GM21619 (cell line): ENCODE results near the gene TECTB.

Source experiments
- ATAC-seq: cut with Tn5 transposase; IDR thresholded peaks from one replicate; pipeline ENCODE4 v1.9.1; 2021; ENCODE audit not compliant: unreplicated experiment

TECTB gene

DNA sequence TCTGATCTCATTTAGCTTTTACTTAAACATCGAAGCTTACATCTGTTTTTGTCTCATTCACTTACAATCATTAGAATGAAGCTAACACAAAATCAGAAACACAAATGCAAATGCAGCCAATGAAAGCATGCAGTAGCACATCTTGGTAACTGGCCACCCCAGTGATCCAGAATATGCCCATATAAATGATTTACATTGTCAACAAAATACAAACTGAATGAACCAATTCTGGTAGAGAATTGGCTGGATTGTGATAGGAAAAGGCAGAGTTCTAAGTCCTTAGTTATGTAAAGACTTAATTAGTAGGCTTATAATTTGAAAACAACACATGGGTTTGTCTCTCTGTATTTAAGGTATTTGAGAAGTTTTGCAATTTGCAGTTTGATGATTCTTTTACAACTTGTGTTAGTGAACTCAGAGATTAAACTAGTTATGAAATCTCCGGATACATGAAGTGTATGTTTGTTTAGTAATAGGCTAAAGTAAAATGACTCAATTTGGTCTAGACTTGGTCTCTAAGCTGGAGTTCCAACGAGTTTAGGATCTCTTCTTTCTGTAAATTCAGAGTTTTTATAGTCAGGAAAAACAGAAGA is 21.2 kb downstream of the TECTB start:
- ATAC-seq: no peak

DNA sequence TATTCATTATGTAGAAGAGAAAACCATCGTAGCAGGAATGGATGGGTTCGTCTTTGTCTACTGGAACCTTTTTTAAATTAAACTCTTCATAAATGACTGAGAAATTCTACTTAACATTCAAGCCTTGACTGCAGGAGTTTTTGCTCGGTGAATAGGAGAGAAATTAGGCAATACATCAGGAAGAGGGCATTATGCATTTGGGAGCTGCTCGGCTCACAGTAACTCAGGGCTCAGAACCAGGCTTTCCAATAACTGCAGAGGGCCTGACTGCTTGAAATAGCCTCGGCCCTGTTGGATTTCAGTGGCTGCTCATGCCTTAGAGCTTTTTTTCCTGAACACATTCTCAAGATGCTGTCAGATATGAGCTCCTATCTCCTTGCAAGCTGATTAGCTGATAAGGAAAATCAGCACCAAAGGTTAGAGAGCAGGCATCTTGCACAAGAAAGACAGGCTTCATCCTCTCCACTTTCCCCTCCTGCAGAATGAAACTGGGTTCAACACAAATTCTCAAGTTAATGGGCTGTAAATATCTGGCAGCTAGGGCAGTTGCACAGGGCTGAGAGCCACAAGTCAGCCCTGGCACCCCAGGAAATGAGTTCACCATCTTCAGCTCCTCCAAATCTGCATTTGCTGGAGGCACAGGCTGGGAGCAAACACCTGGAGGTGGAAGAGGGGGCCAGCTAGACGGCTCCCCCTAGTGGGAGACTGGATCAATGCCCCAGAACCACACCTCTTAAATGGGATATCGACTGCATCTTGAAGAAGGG is 24.3 kb downstream of the TECTB start:
- ATAC-seq: peak; percentile 69

DNA sequence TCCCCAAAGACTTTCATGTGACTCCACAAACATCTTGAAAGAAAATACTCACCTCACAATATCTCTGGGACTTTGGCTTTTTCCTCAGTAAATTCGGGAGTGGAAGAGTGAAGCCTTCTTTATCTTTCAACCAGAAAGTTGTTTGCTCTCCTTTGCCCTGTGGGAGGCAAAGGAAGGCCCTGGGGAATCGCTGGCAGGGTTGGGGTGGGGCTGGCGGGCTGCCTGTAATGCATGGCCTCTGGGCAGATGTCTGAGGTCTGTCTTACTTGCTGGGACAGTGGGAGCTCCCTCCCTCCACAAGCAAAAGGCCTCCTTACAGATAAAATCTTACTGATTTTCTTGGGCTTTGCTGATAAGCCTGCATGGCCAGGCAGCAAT is 24.9 kb downstream of the TECTB start:
- ATAC-seq: no peak

DNA sequence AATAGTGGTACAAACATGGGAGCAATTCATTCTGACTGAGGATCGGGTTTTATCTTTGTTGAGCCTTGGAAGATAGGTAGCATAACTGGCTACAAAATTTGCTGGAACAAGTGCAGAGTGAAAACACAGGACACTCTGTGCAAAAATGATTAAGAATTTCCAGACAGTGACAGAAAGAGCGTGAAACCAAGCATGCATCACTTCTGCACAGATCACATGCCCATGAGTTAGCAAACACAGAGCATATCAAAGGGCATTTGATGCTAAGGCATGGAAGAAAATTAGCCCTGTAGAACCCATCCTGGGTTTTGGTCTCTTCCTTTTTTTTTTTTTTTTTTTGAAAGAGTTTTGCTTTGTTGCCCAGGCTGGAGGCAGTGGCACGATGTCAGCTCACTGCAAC is 28.3 kb downstream of the TECTB start:
- no peak for ATAC-seq

DNA sequence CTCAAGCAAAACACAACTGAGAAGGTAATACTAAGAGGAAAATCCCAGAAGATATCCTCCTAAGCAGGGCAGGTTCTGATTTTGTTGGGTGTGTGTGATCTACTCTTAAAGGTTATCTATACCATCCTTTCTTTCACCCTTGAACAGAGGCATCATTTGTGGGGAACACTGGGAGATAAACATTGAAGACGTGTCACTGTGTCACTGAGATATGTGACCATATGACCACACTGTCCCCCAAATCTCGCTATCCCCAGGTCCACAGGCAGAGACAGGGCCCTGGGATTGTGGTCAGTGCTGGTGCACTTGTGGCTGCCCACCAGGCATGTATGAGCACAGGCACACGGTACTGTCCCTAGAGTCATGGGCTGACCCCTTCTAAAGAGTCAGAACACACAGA is 30.0 kb downstream of the TECTB start:
- no peak for ATAC-seq

DNA sequence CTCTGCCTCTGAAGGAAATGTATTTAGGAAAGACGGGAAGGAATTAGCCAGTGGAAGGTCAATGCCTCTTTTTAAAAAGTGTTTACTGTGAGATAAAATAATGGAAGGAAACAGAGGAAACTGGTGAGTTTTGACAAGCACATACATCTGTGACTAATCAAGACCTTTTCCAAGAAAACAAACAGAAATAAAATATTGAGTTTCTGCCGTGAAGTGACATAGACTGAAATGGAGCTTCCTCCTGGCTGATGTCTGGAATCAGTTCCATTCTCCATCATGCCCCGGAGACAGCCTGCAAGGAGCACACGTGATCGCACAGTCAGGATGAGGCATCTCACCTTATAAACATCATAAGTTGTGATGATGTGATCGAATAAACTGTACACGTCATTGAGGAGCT is 30.7 kb downstream of the TECTB start:
- ATAC-seq: no peak

DNA sequence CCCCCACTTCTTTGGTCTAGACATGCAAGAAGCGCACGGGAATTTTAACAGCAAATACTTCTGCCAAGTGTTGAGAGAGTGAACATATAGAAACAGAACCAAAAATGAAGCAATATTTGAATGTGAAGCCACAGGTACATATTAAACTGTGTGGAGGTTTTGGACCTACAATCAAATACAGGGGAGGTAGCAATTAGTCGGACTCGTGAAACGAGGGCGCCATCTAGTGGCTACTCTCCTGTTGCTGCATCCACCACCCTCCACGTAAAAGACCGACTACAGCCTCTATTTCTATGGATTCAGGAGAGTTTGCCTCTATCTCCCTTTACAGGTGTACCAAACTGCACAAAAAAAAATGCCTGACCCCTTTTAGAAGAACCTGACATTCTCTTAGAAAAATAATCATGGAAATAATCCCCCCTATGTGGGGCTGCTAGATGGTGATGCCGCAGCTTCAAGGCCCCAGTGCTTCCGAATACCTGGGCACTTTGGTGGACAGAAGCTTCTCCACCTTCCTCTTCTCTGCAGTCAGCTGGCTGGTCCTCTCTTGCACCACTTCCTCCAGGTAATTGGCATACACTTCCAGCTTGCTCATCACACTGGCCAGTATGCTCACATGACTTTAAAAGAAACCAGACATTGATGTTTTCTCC is 31.7 kb downstream of the TECTB start:
- peak; percentile 87 for ATAC-seq

DNA sequence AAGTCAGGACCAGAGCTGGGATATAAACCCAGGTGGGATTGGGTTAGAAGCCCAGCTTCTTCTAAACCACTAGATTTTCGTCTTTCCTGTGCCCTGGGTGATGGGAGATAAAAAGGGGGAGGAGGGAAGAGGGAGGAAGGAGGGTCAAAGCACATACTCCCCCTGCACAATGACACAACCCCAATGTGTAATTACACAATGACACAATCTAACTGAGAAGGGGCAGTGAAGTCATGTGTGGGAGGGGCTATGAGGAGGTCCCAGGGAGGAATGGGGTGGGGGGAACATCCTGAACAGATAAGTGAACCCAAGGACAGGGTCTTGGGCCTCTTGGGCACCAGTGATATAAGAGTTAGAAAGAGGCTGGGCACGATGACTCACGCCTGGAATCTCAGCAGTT is 44.5 kb downstream of the TECTB start:
- no peak for ATAC-seq

DNA sequence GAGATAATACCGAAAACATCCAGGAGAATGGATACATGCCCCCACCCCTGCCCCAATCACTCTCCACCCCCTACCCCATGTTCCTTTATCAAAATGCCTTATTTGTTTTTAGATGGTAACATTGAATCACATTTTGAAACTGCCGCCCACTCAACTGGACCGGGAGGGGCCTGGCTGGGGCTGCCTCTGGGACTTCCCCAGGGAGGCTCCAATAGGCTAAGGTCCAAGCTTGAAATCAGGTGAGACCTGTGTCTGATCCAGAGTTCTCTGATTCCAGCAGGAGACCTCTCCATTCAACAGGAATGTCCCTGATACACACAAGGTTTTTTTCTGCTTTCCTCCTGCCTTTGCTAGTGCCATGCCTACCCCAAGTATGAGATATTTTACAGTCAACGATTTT is 47.0 kb downstream of the TECTB start:
- ATAC-seq: no peak

DNA sequence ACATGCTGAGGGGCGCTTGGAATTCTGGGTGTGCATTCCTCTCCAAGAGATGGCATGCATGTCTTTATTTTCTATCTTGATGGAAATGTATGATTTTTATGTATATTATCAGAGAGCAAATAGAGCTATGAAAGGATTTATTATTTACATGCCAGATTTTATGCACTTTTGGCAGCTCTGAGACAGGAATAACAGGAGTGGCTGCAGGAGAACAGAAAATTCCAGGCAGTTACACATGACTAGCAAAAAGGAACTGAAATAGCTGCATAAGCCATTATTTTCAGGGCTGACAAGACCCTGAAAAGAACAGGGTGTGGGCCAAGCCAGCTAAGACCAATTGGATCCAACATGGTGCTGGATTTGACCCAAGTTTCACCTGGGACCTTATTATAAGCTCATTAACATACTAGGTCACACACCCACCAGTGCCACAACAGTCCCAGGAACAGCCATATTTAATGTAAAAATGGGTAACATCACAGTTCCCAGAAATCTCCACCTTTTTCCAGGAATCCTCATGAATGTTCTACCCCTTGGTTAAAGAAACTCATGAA is 47.5 kb downstream of the TECTB start:
- no peak for ATAC-seq

DNA sequence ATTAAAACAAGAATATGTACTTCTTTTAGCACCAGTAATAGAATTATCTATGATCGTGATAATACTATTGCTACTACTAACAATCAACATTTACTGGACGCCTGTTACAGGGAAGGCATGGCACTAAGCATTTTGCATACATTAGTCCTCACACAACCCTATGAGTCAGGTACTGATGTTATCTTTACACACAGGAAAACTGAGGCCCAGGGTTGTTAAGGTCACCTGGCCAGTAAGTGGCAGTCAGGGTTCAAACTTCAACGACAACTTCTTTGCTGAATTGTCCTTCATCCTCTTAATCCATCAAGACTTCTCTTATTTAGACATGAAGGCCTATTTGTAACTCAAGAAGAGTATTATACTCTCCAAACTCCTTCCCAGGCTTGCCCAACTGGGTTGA is 48.8 kb downstream of the TECTB start:
- ATAC-seq: no peak

DNA sequence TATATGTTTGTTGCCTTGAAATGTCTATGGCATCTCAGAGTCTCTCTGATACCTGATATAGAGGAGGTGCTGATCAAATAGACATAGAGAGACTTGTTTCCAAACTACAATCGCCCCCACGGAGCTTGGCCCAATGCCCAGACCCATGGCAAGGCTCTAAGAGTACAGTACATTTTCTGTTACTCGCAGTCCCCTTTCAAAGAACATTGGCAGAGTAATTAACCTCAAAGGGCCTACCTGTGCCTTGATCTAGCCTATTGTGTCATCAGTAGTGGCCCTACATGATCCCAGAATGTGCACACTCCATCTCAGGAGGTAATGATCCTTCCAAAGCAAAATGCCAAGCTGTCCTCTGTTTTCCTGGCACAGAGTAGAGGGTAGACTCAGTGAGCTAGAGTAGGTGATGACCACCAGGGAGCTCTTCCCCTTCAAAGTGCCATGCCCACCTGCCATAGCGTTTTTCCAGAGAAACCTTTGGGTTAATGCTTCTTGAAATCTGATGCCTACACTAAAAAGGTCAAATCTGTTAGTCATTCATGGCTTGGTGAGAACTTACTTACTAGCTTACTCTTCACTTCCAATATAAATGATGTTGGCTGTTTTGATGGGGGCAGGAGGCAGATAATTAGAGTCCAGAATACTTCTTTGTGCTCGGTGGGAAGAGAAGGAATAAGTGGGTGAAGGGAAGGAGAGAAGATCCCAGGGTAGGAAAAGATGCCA is 49.5 kb downstream of the TECTB start:
- no peak for ATAC-seq

DNA sequence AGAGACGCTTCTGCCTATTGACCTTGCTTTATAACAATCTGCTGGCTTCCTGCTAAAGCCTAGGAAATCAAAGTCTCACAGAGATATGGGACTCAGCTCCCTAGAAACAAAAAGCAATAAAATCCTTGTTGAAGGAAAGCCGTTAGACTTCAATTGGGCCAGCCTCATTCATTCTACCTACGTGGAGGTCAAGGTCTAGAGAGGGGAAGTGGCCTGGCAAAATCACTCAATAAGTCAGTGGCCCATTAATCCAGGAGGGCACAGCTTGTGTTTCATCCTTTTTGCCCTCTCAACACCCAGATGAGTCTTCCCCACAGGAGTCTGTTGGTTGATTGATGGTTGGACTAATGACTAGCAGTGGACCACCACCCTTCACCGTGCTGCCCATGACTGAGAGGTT is 50.3 kb downstream of the TECTB start:
- ATAC-seq: no peak

DNA sequence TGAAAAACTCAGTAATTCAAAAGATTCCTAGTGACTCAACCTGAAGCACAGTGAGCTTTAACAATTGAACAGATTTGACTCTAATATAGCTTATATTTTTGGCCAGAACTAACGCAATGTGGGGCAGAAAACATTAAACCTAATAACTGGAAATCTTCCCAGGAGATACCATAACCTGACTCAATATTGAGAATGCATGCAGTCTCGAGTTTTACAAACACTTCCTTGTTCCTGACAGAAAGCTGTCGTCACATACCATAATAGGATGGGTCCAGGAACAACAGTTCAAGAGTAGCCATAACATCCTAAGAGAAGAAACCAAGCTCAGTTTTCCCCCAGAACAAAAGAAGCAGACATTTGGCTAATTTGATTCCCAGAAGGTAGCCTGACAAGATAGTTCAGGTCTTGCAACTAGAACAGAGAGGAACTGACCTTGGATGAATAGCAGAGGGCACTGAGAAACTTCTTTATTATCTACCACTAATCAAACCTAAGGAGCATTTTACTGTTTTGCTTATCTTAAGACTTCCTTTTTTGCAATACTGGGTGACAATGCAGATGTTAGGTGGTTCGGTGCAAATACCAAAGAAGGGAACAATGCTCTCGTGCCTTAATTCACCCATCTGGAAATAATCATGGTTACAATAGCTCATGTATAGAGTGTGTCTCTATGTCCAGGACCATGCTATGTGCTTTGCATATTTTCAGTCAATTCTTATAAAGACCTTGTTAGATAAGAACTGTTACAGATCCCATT is 52.1 kb downstream of the TECTB start:
- ATAC-seq: no peak

DNA sequence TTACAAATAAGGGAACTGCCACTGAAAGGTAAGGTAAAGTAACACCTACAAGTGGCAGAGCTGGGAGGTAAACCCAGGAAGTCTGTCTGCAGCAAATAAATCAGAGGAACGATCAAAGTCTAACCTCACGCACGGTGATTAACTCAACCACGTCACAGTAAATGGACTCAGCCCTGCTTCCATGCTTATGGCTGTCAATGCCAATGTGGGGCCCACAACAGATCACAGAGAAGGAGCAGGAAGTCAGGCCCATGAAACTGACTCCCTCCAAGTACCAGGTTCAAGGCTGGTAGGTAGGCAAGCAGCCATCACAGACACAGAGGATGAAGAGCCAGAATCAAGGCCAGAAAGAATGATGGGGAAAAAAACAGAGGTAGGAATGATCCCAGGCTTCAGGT is 52.7 kb downstream of the TECTB start:
- no peak for ATAC-seq

DNA sequence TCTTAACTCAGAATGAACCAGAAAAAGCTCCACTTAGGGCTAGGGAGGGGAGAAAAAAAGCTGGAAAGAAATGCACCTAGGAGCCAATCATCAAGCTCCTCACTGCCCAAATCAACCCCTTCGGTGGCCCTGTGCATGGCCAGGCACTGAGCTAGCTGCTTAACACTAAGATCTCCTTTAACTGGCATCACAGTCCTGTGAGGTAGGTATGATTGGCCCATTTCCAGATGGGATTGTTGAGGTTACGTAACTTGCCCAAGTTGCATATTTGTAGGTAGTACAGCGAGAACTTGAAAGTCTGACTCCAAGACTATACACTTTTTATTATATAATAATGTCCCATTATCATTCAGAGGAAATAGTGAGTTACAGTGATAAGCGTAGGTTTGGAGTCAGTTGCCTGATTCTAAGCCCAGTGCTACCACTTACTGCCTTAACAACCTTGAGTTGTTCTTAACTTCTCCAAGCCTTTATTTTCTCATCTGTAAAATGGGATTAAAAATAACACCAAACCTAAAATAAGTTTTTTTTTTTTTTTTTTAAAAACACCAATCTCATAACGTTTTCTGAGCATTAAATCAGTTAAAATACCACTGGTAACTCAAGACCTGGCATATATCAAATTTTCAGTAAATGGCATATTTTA is 53.5 kb downstream of the TECTB start:
- no peak for ATAC-seq

DNA sequence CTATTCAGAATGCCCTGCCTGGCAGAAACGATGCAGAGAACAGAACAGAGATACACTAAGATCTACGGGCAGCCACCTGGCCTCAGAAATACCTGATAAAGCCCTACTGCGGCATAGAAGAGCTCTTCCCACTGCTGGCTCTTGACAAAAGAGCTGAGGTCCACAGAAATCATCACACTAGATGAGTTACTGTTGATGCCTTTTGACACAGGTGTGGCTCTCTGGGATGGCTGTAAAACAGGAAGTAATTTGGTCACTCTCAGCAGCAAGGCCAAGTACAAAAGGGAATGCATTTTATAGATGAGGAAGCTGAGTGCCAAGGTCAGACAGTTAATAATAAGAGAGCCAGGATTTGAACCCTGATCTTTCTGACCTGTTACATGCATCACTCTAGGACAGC is 55.8 kb downstream of the TECTB start:
- ATAC-seq: no peak

DNA sequence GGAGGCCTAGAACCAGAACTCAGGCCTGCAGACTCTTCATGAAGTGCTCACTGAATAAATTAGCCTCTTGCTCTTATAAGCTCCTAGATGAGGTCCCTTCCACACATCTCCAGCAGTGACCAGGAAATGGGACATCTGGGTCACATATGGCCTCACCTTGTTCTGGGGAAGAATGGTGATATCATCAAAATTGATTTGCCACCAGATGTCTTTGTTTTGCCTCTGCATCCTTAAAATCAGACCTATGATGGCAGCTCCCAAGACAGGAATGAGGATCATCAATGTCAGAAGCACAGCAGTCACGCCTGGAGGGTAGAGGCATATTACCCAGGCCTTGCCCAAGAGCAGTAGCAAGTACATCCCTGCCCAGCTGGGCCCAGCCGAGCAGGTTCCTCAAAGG is 57.4 kb downstream of the TECTB start:
- no peak for ATAC-seq

DNA sequence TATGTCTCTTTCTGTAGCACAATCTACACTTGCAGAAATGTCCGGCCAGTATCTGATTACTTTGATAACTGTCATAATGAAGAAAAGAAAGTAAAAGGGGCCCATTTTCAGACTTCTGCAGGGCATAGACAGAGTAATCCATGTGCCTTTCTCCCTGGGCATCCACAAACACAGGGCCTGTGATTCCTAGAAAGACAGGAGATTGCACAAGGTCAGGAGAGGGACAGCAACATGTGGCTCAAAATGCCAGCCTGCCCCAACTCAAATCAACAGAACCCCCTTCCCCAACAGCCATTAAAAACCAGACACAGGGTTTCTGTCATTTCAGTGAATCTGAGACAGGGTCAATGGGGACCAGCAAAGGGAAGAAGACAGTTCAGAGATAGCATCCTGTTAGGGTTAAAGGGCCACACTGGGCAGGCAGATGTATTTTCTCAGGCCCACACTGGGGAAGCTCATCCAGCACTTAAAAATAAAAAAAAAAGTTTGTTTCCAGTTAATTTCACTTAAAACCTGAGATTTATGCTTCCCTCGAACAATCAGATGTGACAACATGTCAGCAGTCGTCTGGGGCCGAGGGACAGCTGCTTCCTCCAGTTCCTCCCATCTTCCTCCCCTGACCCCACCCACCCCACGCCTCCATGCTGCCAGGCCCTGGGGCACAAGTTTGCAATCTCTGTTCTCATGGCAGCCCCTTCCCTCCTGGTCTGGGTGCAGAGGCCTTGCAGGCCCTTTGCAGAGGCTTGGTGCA is 60.0 kb downstream of the TECTB start:
- ATAC-seq: no peak

DNA sequence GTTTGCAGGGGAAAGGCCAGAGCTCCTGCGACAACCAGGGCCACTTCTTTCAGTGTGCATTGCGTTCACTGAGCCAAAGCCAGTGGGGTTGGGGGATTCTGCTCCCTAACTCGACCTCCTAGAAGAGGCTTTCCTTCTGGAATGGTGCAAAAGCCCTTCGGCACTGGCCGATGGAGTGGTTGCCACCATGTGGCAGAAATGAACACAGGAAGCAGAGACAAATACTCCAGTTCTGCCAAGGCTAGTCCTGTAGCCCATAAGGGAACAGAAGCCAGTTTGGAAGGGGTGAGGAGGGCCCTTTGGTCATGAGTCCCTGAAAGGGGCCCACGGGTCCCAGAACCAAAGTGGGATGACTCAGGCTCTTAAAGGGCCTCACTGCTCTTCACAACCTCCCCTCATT is 61.1 kb downstream of the TECTB start:
- no peak for ATAC-seq
